ENCODE results near the gene TMEM151A. TPM values are rescaled to one million over a fixed set of nuclear protein-coding genes. Genes with fewer than 3 reads are reported as not detected.

Gene TMEM151A
- total and polyA plus RNA-seq, 5 experiments from 2014 or later = 0.13 TPM; not detected in 4

- H3K4me3 Mint-ChIP-seq = peak overlapping the region; percentile 20 to 88 (median 70)
- H3K27me3 Mint-ChIP-seq = no peaks in the 10 kb centered on the region
- POLR2A ChIA-PET = interaction anchor here (0.9 to 5.1 kb wide), 3 partner anchors 12 to 17 kb away, joined by 4 to 45 read pairs (median 13); partner anchors contain the start of genes BRMS1 and CD248
- H3K36me3 Mint-ChIP-seq = no peaks in the 10 kb centered on the region
- peak overlapping the region; percentile 85 to 95 (median 91) for H3K27ac Mint-ChIP-seq
- H3K4me1 Mint-ChIP-seq = peaks cover 25 to 48% (median 44%) of the 10 kb centered on the region in 4 donors
- DNase-seq (peak; percentile 70 to 90 (median 80)), ATAC-seq (peak; percentile 88 to 89)
- H3K9me3 Mint-ChIP-seq = no peaks in the 10 kb centered on the region
Measured at GRCh38 chr11:66328302-66329144, 36.8 kb downstream of the TMEM151A start.

- Mint-ChIP-seq H3K27ac (peak overlapping the region in 9 of 10 donors; percentile 7 to 95 (median 88)), H3K36me3 (no peaks in the 10 kb centered on the region), H3K27me3 (no peaks in the 10 kb centered on the region), H3K4me3 (peak overlapping the region in 1 of 10 donors; percentile 78), H3K9me3 (no peaks in the 10 kb centered on the region), H3K4me1 (peaks cover 19 to 41% (median 40%) of the 10 kb centered on the region in 4 donors)
- POLR2A ChIA-PET = interaction anchor here (0.8 to 5.1 kb wide), 5 partner anchors 12 to 57 kb away, joined by 3 to 45 read pairs (median 9); partner anchors contain the start of genes BRMS1 and CD248
- ATAC-seq (no peak), DNase-seq (no peak)
Measured at GRCh38 chr11:66329165-66329673, 37.5 kb downstream of the TMEM151A start.

GRCh38 chr11:66330931-66331330, 39.2 kb downstream of the TMEM151A start:
- Mint-ChIP-seq H3K4me3 (no peak overlapping the region), H3K4me1 (peaks cover 17 to 37% (median 34%) of the 10 kb centered on the region in 4 donors), H3K27ac (no peak overlapping the region), H3K27me3 (no peaks in the 10 kb centered on the region), H3K9me3 (no peaks in the 10 kb centered on the region), H3K36me3 (no peaks in the 10 kb centered on the region)
- POLR2A ChIA-PET = interaction anchor here (0.5 to 5.1 kb wide), 7 partner anchors 13 to 1000 kb away, joined by 3 to 45 read pairs (median 4); partner anchors contain the start of gene BRMS1
- no peak for ATAC-seq
- peak in 1 of 10 donors; percentile 59 for DNase-seq

GRCh38 chr11:66331542-66332370, 40.1 kb downstream of the TMEM151A start:
- POLR2A ChIA-PET = interaction anchor here (0.6 to 5.1 kb wide), 6 partner anchors 12 to 1001 kb away, joined by 3 to 45 read pairs (median 4); partner anchors contain the start of gene BRMS1
- ATAC-seq = no peak
- Mint-ChIP-seq H3K36me3 (no peaks in the 10 kb centered on the region), H3K4me1 (peaks cover 21 to 37% (median 35%) of the 10 kb centered on the region in 4 donors), H3K27ac (peak overlapping the region in 2 of 10 donors; percentile 21 to 28), H3K4me3 (no peak overlapping the region), H3K9me3 (no peaks in the 10 kb centered on the region), H3K27me3 (no peaks in the 10 kb centered on the region)
- DNase-seq = peak in 1 of 10 donors; percentile 24

- H3K27ac Mint-ChIP-seq = peak overlapping the region in 2 of 10 donors; percentile 28 to 62
- H3K4me1 Mint-ChIP-seq = peaks cover 19 to 38% (median 37%) of the 10 kb centered on the region in 4 donors
- no peak for ATAC-seq
- H3K4me3 Mint-ChIP-seq = no peak overlapping the region
- no peaks in the 10 kb centered on the region for H3K27me3 Mint-ChIP-seq
- DNase-seq = peak in 1 of 10 donors; percentile 50
- POLR2A ChIA-PET = interaction anchor here (1.7 to 5.1 kb wide), 4 partner anchors 12 to 21 kb away, joined by 4 to 45 read pairs (median 20); partner anchors contain the start of gene BRMS1
- no peaks in the 10 kb centered on the region for H3K9me3 Mint-ChIP-seq
- peaks cover 0 to 5% (median 0%) of the 10 kb centered on the region in 3 donors for H3K36me3 Mint-ChIP-seq
Measured at GRCh38 chr11:66332371-66333219, 40.9 kb downstream of the TMEM151A start.

- Mint-ChIP-seq H3K27ac (no peak overlapping the region), H3K27me3 (no peaks in the 10 kb centered on the region), H3K9me3 (no peaks in the 10 kb centered on the region), H3K4me3 (no peak overlapping the region), H3K36me3 (peaks cover 0 to 5% (median 0%) of the 10 kb centered on the region in 3 donors), H3K4me1 (peaks cover 13 to 32% (median 29%) of the 10 kb centered on the region in 4 donors)
- ATAC-seq = no peak
- POLR2A ChIA-PET = interaction anchor here (0.8 to 5.1 kb wide), 3 partner anchors 11 to 1474 kb away, joined by 4 to 45 read pairs (median 35); partner anchors contain the start of gene BRMS1
- peak in 1 of 10 donors; percentile 49 for DNase-seq
Measured at GRCh38 chr11:66333220-66333877, 41.7 kb downstream of the TMEM151A start.

GRCh38 chr11:66333896-66334604, 42.4 kb downstream of the TMEM151A start:
- peak in 1 of 10 donors; percentile 57 for DNase-seq
- H3K27ac Mint-ChIP-seq = peak overlapping the region in 1 of 10 donors; percentile 43
- POLR2A ChIA-PET = interaction anchor here (0.8 to 4.8 kb wide), 6 partner anchors 10 to 1475 kb away, joined by 4 to 35 read pairs (median 10); partner anchors contain the start of genes B4GAT1, BRMS1, CD248 and SLC29A2

GRCh38 chr11:66334605-66335442, 43.1 kb downstream of the TMEM151A start:
- Mint-ChIP-seq H3K4me3 (peak overlapping the region; percentile 54 to 96 (median 79)), H3K36me3 (peaks cover 0 to 11% (median 3%) of the 10 kb centered on the region in 3 donors), H3K27ac (peak overlapping the region in 4 of 10 donors; percentile 36 to 85 (median 72)), H3K9me3 (no peaks in the 10 kb centered on the region), H3K4me1 (peaks cover 13 to 28% (median 23%) of the 10 kb centered on the region in 4 donors), H3K27me3 (no peaks in the 10 kb centered on the region)
- ATAC-seq (no peak), DNase-seq (peak in 1 of 10 donors; percentile 59)
- POLR2A ChIA-PET = interaction anchor here (0.8 to 4.8 kb wide), 7 partner anchors 8 to 52 kb away, joined by 3 to 35 read pairs (median 7); partner anchors contain the start of genes B4GAT1, BRMS1, CD248 and SLC29A2

More at GRCh38 chr11:66333896-66334604, 42.4 kb downstream of the TMEM151A start:
- ATAC-seq = no peak
- Mint-ChIP-seq H3K9me3 (no peaks in the 10 kb centered on the region), H3K27me3 (no peaks in the 10 kb centered on the region), H3K36me3 (peaks cover 0 to 9% (median under 1%) of the 10 kb centered on the region in 3 donors), H3K4me3 (peak overlapping the region in 3 of 10 donors; percentile 21 to 39 (median 23)), H3K4me1 (peaks cover 12 to 29% (median 23%) of the 10 kb centered on the region in 4 donors)

- POLR2A ChIA-PET = interaction anchor here (0.5 to 4.8 kb wide), 10 partner anchors 9 to 1108 kb away, joined by 3 to 35 read pairs (median 4); partner anchors contain the start of genes B4GAT1, BRMS1, CD248 and SLC29A2
- Mint-ChIP-seq H3K9me3 (no peaks in the 10 kb centered on the region), H3K4me3 (peak overlapping the region; percentile 89 to 96 (median 92)), H3K4me1 (peaks cover 13 to 28% (median 23%) of the 10 kb centered on the region in 4 donors), H3K27me3 (no peaks in the 10 kb centered on the region), H3K27ac (peak overlapping the region in 8 of 10 donors; percentile 35 to 96 (median 92)), H3K36me3 (peaks cover 0 to 16% (median 3%) of the 10 kb centered on the region in 3 donors)
- DNase-seq = peak in 2 of 10 donors; percentile 9 to 60
- ATAC-seq = peak; percentile 4 to 36
Measured at GRCh38 chr11:66335531-66336233, 44.0 kb downstream of the TMEM151A start.
